ENCODE results near the gene MUC13. TPM values are rescaled to one million over a fixed set of nuclear protein-coding genes. Genes with fewer than 3 reads are reported as not detected.

The MUC13 gene
- total RNA-seq, 3 donors from 2014 or later, result 445 to 923 (median 899) TPM

- Histone ChIP-seq H3K9me3 (no peaks in the 10 kb centered on the region), H3K4me3 (no peak overlapping the region), H3K4me1 (ENCODE audit: low read depth) (peaks cover 7% of the 10 kb centered on the region), H3K36me3 (ENCODE audit: low read depth) (no peaks in the 10 kb centered on the region)
- intact Hi-C loops (cut with DNase I, micrococcal nuclease), result no loop called here
- TF ChIP-seq, protein P1, sequence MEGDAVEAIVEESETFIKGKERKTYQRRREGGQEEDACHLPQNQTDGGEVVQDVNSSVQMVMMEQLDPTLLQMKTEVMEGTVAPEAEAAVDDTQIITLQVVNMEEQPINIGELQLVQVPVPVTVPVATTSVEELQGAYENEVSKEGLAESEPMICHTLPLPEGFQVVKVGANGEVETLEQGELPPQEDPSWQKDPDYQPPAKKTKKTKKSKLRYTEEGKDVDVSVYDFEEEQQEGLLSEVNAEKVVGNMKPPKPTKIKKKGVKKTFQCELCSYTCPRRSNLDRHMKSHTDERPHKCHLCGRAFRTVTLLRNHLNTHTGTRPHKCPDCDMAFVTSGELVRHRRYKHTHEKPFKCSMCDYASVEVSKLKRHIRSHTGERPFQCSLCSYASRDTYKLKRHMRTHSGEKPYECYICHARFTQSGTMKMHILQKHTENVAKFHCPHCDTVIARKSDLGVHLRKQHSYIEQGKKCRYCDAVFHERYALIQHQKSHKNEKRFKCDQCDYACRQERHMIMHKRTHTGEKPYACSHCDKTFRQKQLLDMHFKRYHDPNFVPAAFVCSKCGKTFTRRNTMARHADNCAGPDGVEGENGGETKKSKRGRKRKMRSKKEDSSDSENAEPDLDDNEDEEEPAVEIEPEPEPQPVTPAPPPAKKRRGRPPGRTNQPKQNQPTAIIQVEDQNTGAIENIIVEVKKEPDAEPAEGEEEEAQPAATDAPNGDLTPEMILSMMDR (IDR thresholded peaks at IDR 0.05), result no peak
- DNase-seq (no peak), ATAC-seq (no peak)
These were observed 15.5 kb upstream of the MUC13 start for GRCh38 chr3:124950026-124950425.

DNA sequence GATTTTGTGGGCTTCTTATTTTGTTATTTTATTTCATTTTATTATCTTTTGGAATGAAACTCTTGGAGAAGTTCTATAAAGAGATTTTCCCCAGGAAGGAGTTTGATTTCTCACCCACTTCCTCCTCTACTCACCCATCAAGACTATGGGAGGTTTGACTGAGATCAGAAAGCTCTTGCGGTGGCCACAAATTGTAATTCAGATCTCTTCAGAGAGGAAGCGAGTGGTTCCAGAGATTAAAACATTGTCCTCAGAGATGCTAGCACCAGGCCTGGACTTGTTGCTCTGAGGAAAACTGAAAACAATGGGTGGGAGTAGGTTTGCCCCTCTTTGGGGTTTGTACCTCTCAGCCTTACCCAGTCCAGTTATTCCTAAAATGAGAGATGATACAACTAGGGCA is 8.1 kb upstream of the MUC13 start:
- H3K4me1 ChIP-seq (ENCODE audit: low read depth), result no peaks in the 10 kb centered on the region
- intact Hi-C loops (cut with DNase I, micrococcal nuclease), result no loop called here
- DNase-seq (no peak), ATAC-seq (no peak)
- no peak overlapping the region for H3K4me3 ChIP-seq
- no peaks in the 10 kb centered on the region for H3K36me3 ChIP-seq (ENCODE audit: low read depth)
- no peaks in the 10 kb centered on the region for H3K9me3 ChIP-seq
- TF ChIP-seq, protein P1 (IDR thresholded peaks at IDR 0.05), result no peak

DNA sequence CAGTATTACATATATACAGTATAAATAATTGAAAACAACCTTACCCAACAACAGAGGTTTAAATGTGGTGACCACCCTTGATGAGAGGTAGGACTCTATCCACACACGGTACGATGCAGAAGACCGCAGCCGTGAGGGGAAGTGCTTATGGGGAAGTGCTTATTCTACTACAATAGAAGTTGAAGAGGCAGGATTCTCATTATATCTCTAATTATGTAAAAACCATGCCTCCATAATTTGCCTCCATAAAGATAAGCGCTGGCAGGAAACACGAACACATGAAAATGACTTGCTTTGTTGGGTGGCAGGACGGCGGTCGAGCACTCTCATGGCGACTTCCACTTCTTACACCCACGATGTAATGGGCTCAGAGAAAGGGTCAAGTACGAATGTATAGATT is 7.2 kb upstream of the MUC13 start:
- ATAC-seq (no peak), DNase-seq (no peak)
- Histone ChIP-seq H3K4me3 (no peak overlapping the region), H3K9me3 (no peaks in the 10 kb centered on the region), H3K4me1 (ENCODE audit: low read depth) (no peaks in the 10 kb centered on the region), H3K36me3 (ENCODE audit: low read depth) (no peaks in the 10 kb centered on the region)
- intact Hi-C loops (cut with DNase I, micrococcal nuclease), result no loop called here
- TF ChIP-seq, protein P1 (IDR thresholded peaks at IDR 0.05), result no peak

DNA sequence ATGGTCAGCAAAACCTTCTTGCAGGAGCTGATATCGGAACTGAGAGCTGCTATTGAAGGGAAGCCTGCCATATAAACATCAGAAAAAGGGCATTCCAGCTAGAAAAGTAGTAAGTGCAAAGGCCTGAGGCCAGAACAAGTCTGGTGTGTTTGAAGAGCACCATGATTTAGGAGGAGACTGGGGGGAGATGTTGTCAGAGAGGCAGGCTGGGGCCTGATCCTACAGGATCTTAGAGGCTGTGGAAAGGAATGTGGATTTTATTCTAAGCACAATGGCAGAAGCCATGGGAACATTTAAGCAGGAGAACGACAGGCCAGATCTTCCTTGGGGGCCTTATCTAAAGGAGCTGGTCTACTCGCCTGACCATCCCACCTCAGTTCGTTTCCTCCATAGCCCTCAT is 5.1 kb upstream of the MUC13 start:
- TF ChIP-seq, protein P1 (IDR thresholded peaks at IDR 0.05), result no peak
- no peaks in the 10 kb centered on the region for H3K9me3 ChIP-seq
- ATAC-seq, result no peak
- H3K36me3 ChIP-seq (ENCODE audit: low read depth), result no peaks in the 10 kb centered on the region
- intact Hi-C loops (cut with DNase I, micrococcal nuclease), result no loop called here
- H3K4me3 ChIP-seq, result no peak overlapping the region
- DNase-seq, result no peak
- H3K4me1 ChIP-seq (ENCODE audit: low read depth), result peaks cover 9% of the 10 kb centered on the region

DNA sequence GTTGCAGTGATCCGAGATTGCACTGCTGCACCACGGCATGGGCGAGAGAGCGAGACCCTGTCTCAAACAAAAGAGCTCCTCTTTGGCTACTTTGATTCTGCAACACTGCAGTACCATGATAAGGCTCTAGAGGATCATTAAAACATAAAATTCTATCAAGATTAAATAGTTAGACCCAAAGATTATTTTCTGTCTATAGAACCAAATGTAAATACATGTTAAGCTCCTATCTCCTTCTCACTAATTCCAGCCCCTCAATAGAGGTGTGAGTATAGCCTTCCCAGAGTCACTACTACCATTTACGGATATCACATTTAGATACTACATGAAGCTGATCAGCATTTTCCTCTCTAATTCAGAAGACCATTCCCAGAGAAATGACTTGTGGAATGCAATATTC is 4.3 kb upstream of the MUC13 start:
- TF ChIP-seq, protein P1 (IDR thresholded peaks at IDR 0.05), result no peak
- peaks cover 9% of the 10 kb centered on the region for H3K4me1 ChIP-seq (ENCODE audit: low read depth)
- no peak overlapping the region for H3K4me3 ChIP-seq
- no peaks in the 10 kb centered on the region for H3K9me3 ChIP-seq
- no peaks in the 10 kb centered on the region for H3K36me3 ChIP-seq (ENCODE audit: low read depth)
- ATAC-seq (no peak), DNase-seq (no peak)
- intact Hi-C loops (cut with DNase I, micrococcal nuclease), result no loop called here

DNA sequence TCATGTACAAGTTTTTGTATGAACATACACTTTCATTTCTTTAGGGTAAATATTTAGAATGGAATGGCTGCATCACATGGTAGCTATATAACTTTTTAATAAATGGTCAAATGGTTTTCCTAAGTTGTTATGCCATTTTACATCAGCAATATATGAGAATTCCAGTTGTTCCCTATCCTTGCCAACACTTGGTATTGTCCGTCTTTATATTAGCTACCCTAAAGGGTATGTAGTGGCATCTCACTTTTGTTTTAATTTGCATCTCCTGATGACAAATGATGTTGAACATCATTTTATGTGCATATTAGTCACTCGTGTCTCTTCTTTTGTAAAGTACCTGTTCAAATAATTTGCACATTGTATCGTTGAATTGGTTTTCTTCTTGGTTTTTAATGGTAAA is 2.5 kb upstream of the MUC13 start:
- H3K9me3 ChIP-seq, result no peaks in the 10 kb centered on the region
- no peak overlapping the region for H3K4me3 ChIP-seq
- H3K4me1 ChIP-seq (ENCODE audit: low read depth), result peaks cover 9% of the 10 kb centered on the region
- ATAC-seq, result no peak
- no peaks in the 10 kb centered on the region for H3K36me3 ChIP-seq (ENCODE audit: low read depth)
- DNase-seq, result no peak
- TF ChIP-seq, protein P1 (IDR thresholded peaks at IDR 0.05), result no peak
- intact Hi-C loops (cut with DNase I, micrococcal nuclease), result no loop called here
